K562 (cell line): Measurements from ENCODE around the gene SHROOM3.

Source experiments
- CSDE1 ChIP-seq, 2 experiments: fragments of 450-650 bp; IDR thresholded peaks; 2 replicates each; pipeline ENCODE4 v1.6.1; 2016; ENCODE audit warnings: mild to moderate bottlenecking in 1 of 2
- IRF1 ChIP-seq: sonication (generic); formaldehyde crosslinking; IDR thresholded peaks from 2 replicates; pipeline ENCODE4 v1.8.0; 2022; ENCODE audit warnings: missing genetic modification reagents, mild to moderate bottlenecking, borderline replicate concordance
- MED1 ChIP-seq: sonication (generic); formaldehyde crosslinking; IDR thresholded peaks from 2 replicates; pipeline ENCODE4 v1.8.1; 2023; ENCODE audit warnings: missing genetic modification reagents, borderline replicate concordance
- MYC ChIP-seq, 2 experiments: fragments of 250-450 bp in 1 of 2; sonication (Bioruptor Pico) in 1 of 2; IDR thresholded peaks; 2 replicates each; pipeline versions ENCODE4 v1.5.1 to v1.6.1; 2012 to 2021; ENCODE audit warnings: low read depth in 2 of 2, borderline replicate concordance in 1 of 2, improper control_type of control experiment in 1 of 2, low read length in 1 of 2, mild to moderate bottlenecking in 1 of 2, moderate library complexity in 1 of 2
- NR2C2 ChIP-seq, 2 experiments: fragments of 200-800 bp in 1 of 2; sonication (Bioruptor generic) in 1 of 2; sonication (generic) in 1 of 2; formaldehyde crosslinking in 1 of 2; IDR thresholded peaks; 2 replicates each; pipeline versions ENCODE4 v1.6.1 to v1.8.0; 2016 to 2022; ENCODE audit warnings: mild to moderate bottlenecking in 1 of 2, missing compliant biosample characterization in 1 of 2, missing genetic modification characterization in 1 of 2, missing genetic modification reagents in 1 of 2
- POLR2AphosphoS5 ChIP-seq: IDR thresholded peaks from 2 replicates; pipeline ENCODE4 v1.6.1; 2011; ENCODE audit warnings: mild to moderate bottlenecking, low read depth, low read length, moderate library complexity; ENCODE audit not compliant: control insufficient read depth, insufficient read depth
- PYGO2 ChIP-seq: fragments of 450-650 bp; IDR thresholded peaks from 2 replicates; pipeline ENCODE4 v1.6.1; 2016; ENCODE audit warnings: mild to moderate bottlenecking, missing genetic modification characterization, moderate library complexity, missing compliant biosample characterization
- RERE ChIP-seq: sonication (generic); formaldehyde crosslinking; IDR thresholded peaks from 2 replicates; pipeline ENCODE4 v1.8.0; 2023; ENCODE audit warnings: missing genetic modification reagents, mild to moderate bottlenecking, borderline replicate concordance
- XRCC5 ChIP-seq: fragments of 200-400 bp; formaldehyde crosslinking; IDR thresholded peaks from 2 replicates; pipeline ENCODE4 v1.6.1; 2017; ENCODE audit warnings: low read depth, mild to moderate bottlenecking, low read length
- ZBTB34 ChIP-seq: fragments of 250-450 bp; sonication (Bioruptor Pico); IDR thresholded peaks from 2 replicates; pipeline ENCODE4 v1.8.0; 2021; ENCODE audit warnings: mild to moderate bottlenecking, moderate library complexity
- ZBTB7A ChIP-seq: IDR thresholded peaks from 2 replicates; pipeline ENCODE4 v1.6.1; 2011; ENCODE audit warnings: low read depth, mild to moderate bottlenecking, low read length, moderate library complexity, borderline replicate concordance; ENCODE audit not compliant: control insufficient read depth
- ZNF224 ChIP-seq: sonication (generic); formaldehyde crosslinking; IDR thresholded peaks from 2 replicates; pipeline ENCODE4 v1.8.0; 2022; ENCODE audit warnings: mild to moderate bottlenecking, missing genetic modification reagents
- ZNF282 ChIP-seq: sonication (generic); formaldehyde crosslinking; IDR thresholded peaks from 2 replicates; pipeline ENCODE4 v1.8.1; 2023; ENCODE audit warnings: missing genetic modification reagents

- TF ChIP-seq XRCC5 (no peak), NR2C2 (CRISPR knock-in tag; IDR thresholded peaks at IDR 0.05) (no peak), NR2C2 (tag; IDR thresholded peaks at IDR 0.05) (no peak), RERE (CRISPR knock-in tag) (no peak), ZNF224 (CRISPR knock-in tag) (no peak), MED1 (CRISPR knock-in tag) (no peak), ZNF282 (CRISPR knock-in tag) (no peak), POLR2AphosphoS5 (no peak), PYGO2 (tag) (no peak), ZBTB34 (CRISPR knock-in tag) (no peak), IRF1 (CRISPR knock-in tag) (no peak), CSDE1 (IDR thresholded peaks at IDR 0.05) (no peak), ZBTB7A (no peak), MYC (IDR thresholded peaks at IDR 0.05; ENCODE audit: low read depth, low read length) (no peak), MYC (CRISPR knock-in tag; IDR thresholded peaks at IDR 0.05; ENCODE audit: borderline replicate concordance, low read depth) (no peak)
Measured at GRCh38 chr4:76449362-76449767, 14.3 kb downstream of the SHROOM3 start.
